Skeletal muscle tissue (tissue), 4 donors: Measurements from ENCODE around the gene PRKAG3. TPM values are rescaled to one million over a fixed set of nuclear protein-coding genes. Genes with fewer than 3 reads are reported as not detected.

Source experiments
- H3K27ac ChIP-seq: one replicate; pipeline ENCODE4 v1.7.0; 2013; ENCODE audit warnings: mild to moderate bottlenecking, low read depth, low read length, inconsistent platforms
- H3K27me3 ChIP-seq, 3 donors: one replicate each; pipeline ENCODE4 v1.7.0; 2013; ENCODE audit warnings: low read length in 3 of 3; ENCODE audit not compliant: control insufficient read depth in 3 of 3, insufficient read depth in 3 of 3
- H3K36me3 ChIP-seq, 3 donors: one replicate each; pipeline ENCODE4 v1.7.0; 2013; ENCODE audit warnings: low read length in 3 of 3; ENCODE audit not compliant: control insufficient read depth in 3 of 3, insufficient read depth in 3 of 3
- H3K4me1 ChIP-seq, 3 donors: one replicate each; pipeline ENCODE4 v1.7.0; 2013; ENCODE audit warnings: low read length in 3 of 3, mild to moderate bottlenecking in 3 of 3; ENCODE audit not compliant: control insufficient read depth in 3 of 3, insufficient read depth in 3 of 3
- H3K4me3 ChIP-seq, 3 donors: one replicate each; pipeline ENCODE4 v1.7.0; 2013; ENCODE audit warnings: low read length in 3 of 3
- H3K9ac ChIP-seq, 3 donors: one replicate each; pipeline ENCODE4 v1.7.0; 2013; ENCODE audit warnings: low read length in 3 of 3, mild to moderate bottlenecking in 3 of 3, moderate library complexity in 2 of 3, low read depth in 1 of 3
- H3K9me3 ChIP-seq, 3 donors: one replicate each; pipeline ENCODE4 v1.7.0; 2013; ENCODE audit warnings: low read length in 3 of 3; ENCODE audit not compliant: control insufficient read depth in 3 of 3
- total RNA-seq: library from RNA; depleted of rRNA; stranded (reverse); fragments of >200 nt; gene quantifications from one replicate; pipeline ENCODE4 v1.2.3, GENCODE V29; 2014
- donor health status: Osteomylitis.

PRKAG3 gene
- total RNA-seq, 1 donor from 2014 or later = 9.9 TPM

DNA sequence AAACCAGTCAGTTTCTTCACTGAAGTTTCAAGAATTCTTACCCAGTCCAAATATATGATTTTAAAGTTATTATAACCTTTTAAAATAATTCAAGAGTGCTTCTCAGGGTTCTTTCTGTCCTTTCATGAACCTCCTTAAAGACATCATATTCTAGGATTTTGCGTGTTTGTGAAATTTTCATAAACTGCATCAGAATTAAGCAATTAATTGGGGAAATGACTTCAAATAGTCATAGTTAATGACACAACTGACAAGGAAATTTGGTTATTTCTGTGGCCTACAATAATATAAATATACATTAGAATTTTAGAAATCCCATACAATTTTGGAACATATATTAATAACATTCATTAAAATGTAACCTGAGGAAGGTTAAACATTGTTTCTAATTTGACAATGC lies 39.2 kb downstream of the PRKAG3 start:
- Histone ChIP-seq H3K27ac (no peak overlapping the region), H3K9me3 (no peaks in the 10 kb centered on the region), H3K4me3 (no peak overlapping the region), H3K4me1 (no peaks in the 10 kb centered on the region), H3K9ac (no peak overlapping the region), H3K36me3 (no peaks in the 10 kb centered on the region), H3K27me3 (no peaks in the 10 kb centered on the region)

DNA sequence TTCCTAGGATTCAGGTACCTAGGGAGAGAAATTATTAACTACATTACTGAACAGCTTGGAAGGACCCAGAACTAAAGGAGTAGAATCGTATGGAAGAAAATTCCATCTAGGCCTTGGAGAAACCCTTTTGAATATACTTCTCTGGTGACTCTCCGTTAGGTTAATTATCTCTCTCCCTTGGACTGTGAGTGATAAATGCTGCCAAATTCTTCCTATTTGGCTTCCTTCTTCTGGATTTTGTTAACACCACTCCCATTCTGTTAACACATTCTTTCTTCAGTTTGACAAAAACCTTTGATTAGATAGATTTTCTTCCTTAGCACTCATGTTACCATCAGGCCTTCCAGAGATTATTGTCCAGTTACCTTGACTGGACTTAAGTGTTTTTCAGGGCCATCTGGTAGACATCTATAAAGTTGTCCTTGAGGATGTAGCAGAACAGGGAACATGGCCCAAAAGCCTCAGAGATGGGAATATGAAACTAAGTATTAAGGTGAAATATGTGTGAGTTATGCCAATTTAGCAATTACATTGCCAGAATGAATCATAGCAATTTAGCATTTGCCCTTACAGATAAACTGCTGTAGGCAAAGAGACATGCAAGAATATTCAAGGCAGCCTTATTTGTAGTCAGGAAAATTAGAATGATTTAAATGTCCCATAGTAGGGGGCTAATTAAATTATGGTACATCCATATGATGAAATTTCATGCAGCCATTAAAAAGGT lies 42.9 kb downstream of the PRKAG3 start:
- no peak overlapping the region for H3K9ac ChIP-seq
- H3K27ac ChIP-seq = no peak overlapping the region
- H3K4me1 ChIP-seq = peaks cover 5 to 15% (median 6%) of the 10 kb centered on the region in 3 donors

DNA sequence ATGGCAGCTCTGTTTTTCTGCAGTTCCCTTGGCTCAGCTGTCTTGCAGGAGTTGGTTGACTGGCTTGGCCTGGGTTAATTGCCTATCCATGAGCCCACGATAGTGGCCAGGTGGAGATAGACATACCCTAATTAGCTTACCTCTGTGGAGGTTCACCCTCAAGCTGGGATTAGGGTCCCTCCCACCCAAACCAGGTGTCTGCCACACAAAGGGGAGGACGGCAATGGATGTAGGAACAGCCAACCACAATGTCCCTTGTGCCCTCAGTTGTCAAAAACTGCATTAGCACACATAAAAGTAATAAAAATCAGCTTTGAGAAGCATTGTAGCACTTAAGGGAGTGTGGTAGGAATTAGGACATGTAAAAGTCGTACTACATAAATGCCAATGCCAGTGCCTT lies 45.5 kb downstream of the PRKAG3 start:
- no peaks in the 10 kb centered on the region for H3K36me3 ChIP-seq
- H3K4me1 ChIP-seq = peaks cover 12 to 27% (median 13%) of the 10 kb centered on the region in 3 donors
- H3K9me3 ChIP-seq = no peaks in the 10 kb centered on the region
- no peak overlapping the region for H3K9ac ChIP-seq
- H3K27me3 ChIP-seq = no peaks in the 10 kb centered on the region
- no peak overlapping the region for H3K27ac ChIP-seq
- no peak overlapping the region for H3K4me3 ChIP-seq

More for the DNA sequence above, 42.9 kb downstream of the PRKAG3 start:
- H3K36me3 ChIP-seq = no peaks in the 10 kb centered on the region
- H3K9me3 ChIP-seq = no peaks in the 10 kb centered on the region
- H3K27me3 ChIP-seq = no peaks in the 10 kb centered on the region
- no peak overlapping the region for H3K4me3 ChIP-seq

GRCh38 chr2:218785103-218785502 lies 46.5 kb downstream of the PRKAG3 start:
- Histone ChIP-seq H3K4me1 (peaks cover 12 to 29% (median 16%) of the 10 kb centered on the region in 3 donors), H3K9me3 (no peaks in the 10 kb centered on the region), H3K4me3 (no peak overlapping the region), H3K27me3 (no peaks in the 10 kb centered on the region), H3K9ac (no peak overlapping the region), H3K36me3 (no peaks in the 10 kb centered on the region), H3K27ac (no peak overlapping the region)

DNA sequence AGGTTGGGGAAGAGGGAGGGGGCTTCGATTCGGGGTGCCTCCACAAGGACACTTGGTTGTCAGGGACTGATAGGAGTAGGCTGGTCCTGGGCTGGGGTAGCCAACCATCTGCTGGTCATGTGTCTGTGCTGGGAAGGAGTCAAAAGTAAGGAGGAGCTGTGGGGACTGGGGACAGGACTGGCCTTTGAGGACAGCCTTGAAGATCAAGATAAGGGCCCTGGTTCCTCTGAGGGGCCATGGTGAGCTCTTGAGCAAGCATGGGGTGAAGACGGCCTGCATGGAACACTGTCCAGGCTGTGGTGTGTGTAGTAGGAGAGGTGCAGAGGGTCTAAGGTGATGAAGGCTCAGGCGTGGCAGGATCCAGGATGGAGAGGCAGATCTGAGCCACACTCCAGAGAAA lies 47.9 kb downstream of the PRKAG3 start:
- Histone ChIP-seq H3K27me3 (no peaks in the 10 kb centered on the region), H3K27ac (no peak overlapping the region), H3K9ac (no peak overlapping the region), H3K36me3 (no peaks in the 10 kb centered on the region), H3K4me3 (peak overlapping the region; percentile 22 to 57 (median 57)), H3K9me3 (no peaks in the 10 kb centered on the region), H3K4me1 (peaks cover 12 to 29% (median 16%) of the 10 kb centered on the region in 3 donors)

GRCh38 chr2:218782528-218782844 lies 49.1 kb downstream of the PRKAG3 start:
- Histone ChIP-seq H3K27me3 (no peaks in the 10 kb centered on the region), H3K4me1 (peaks cover 12 to 29% (median 16%) of the 10 kb centered on the region in 3 donors), H3K9ac (peak overlapping the region; percentile 85 to 94 (median 91)), H3K36me3 (no peaks in the 10 kb centered on the region), H3K27ac (peak overlapping the region; percentile 81), H3K4me3 (peak overlapping the region; percentile 88 to 93 (median 89)), H3K9me3 (no peaks in the 10 kb centered on the region)

GRCh38 chr2:218781691-218782527 lies 49.7 kb downstream of the PRKAG3 start, which contains the start of gene CYP27A1:
Gene CYP27A1, plus strand, starts transcription at chr2:218782147. Its CDS starts 36 bp downstream, at chr2:218782183.
- peak within 1 kb of the TSS; percentile 85 to 94 (median 91) for H3K9ac ChIP-seq
- no peaks in the 10 kb centered on the region for H3K9me3 ChIP-seq
- H3K36me3 ChIP-seq = no peaks in the 10 kb centered on the region
- H3K4me1 ChIP-seq = peaks cover 12 to 25% (median 16%) of the 10 kb centered on the region in 3 donors
- peak within 1 kb of the TSS; percentile 88 to 93 (median 89) for H3K4me3 ChIP-seq
- peak within 1 kb of the TSS; percentile 81 for H3K27ac ChIP-seq
- H3K27me3 ChIP-seq = no peaks in the 10 kb centered on the region

DNA sequence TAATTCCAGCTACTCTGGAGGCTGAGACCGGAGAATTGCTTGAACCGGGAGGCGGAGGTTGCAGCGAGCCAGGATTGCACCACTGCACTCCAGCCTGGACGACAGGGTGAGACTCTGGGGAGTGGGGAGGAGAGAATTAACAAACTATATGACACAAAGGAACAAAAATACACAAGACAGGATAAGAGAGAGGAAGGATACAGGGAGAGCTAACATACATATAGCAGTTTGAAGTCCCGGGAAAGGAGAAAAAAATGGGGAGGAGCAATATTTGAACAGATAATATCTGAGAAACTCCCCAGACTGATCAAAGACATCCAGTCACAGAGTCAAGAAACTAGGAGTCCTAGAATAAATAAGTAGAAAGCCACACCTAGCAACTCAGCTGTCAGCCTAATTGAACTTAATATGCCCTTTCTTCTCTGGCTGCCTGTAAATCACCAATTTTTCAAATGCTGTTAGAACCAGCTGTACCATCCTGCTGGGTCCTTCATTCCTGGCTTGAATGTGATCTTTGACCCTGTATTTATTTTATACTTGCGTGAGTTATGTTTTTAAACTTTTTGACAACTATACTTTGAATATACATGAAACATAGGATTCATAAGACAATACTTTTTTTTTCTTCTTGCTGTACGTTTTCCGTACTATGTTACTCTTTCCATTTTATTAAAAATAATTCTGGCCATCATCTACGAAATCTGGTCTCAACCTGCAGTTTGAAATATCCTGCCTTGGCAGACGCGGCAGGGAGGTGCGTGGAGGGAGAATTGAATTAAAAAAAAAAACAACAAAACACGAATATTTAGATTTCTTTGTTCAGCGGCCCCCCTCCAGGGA lies 50.5 kb downstream of the PRKAG3 start:
- peaks cover 12 to 25% (median 16%) of the 10 kb centered on the region in 3 donors for H3K4me1 ChIP-seq
- H3K36me3 ChIP-seq = no peaks in the 10 kb centered on the region
- peak overlapping the region; percentile 88 to 93 (median 89) for H3K4me3 ChIP-seq
- H3K9ac ChIP-seq = peak overlapping the region; percentile 85 to 94 (median 91)
- no peaks in the 10 kb centered on the region for H3K9me3 ChIP-seq
- H3K27me3 ChIP-seq = no peaks in the 10 kb centered on the region
- peak overlapping the region; percentile 81 for H3K27ac ChIP-seq

GRCh38 chr2:218780046-218780445 lies 51.6 kb downstream of the PRKAG3 start:
- no peaks in the 10 kb centered on the region for H3K36me3 ChIP-seq
- no peak overlapping the region for H3K9ac ChIP-seq
- H3K4me1 ChIP-seq = peaks cover 12 to 21% (median 16%) of the 10 kb centered on the region in 3 donors
- H3K27ac ChIP-seq = no peak overlapping the region
- no peaks in the 10 kb centered on the region for H3K9me3 ChIP-seq
- no peak overlapping the region for H3K4me3 ChIP-seq
- H3K27me3 ChIP-seq = no peaks in the 10 kb centered on the region
